Medulla oblongata (tissue), 1 donor: Measurements from ENCODE around the gene MGST3.
A peak's percentile ranks its signal among the peaks of the same experiment; 100 is the strongest.
"Not testable (repeated sequence)": the region's sequence is repeated elsewhere in the genome, so short reads cannot be mapped to it uniquely, and the experiment has no call there.

ENCODE experiments used
- DNase-seq: peaks from one replicate; pipeline ENCODE4 v3.0.0-alpha.2; 2015; ENCODE audit errors: extremely low spot score

The MGST3 gene

GRCh38 chr1:165630629-165631341, at the start of gene MGST3:
Gene MGST3 (plus strand): TSS chr1:165631234. CDS start chr1:165649848, 18,614 bp downstream.
- DNase-seq, result peak; percentile 98

- DNase-seq, result no peak
Measured at GRCh38 chr1:165581926-165582325, 49.1 kb upstream of the MGST3 start.

- no peak for DNase-seq
Measured at GRCh38 chr1:165586398-165586797, 44.6 kb upstream of the MGST3 start.

GRCh38 chr1:165591391-165591790, 39.6 kb upstream of the MGST3 start:
- DNase-seq, result not testable (repeated sequence)

GRCh38 chr1:165592945-165593823, 37.9 kb upstream of the MGST3 start:
- peak; percentile 91 for DNase-seq

GRCh38 chr1:165595246-165595938, 35.6 kb upstream of the MGST3 start:
- DNase-seq, result no peak

GRCh38 chr1:165597883-165598675, 33.0 kb upstream of the MGST3 start:
- peak; percentile 99 for DNase-seq

GRCh38 chr1:165598676-165599059, 32.4 kb upstream of the MGST3 start:
- no peak for DNase-seq

- peak; percentile 82 for DNase-seq
Measured at GRCh38 chr1:165600793-165601192, 30.2 kb upstream of the MGST3 start.

- DNase-seq, result no peak
Measured at GRCh38 chr1:165603810-165604209, 27.2 kb upstream of the MGST3 start.

GRCh38 chr1:165605246-165605645, 25.8 kb upstream of the MGST3 start:
- no peak for DNase-seq

- not testable (repeated sequence) for DNase-seq
Measured at GRCh38 chr1:165606676-165607075, 24.4 kb upstream of the MGST3 start.

- no peak for DNase-seq
Measured at GRCh38 chr1:165610866-165611265, 20.2 kb upstream of the MGST3 start.

- DNase-seq, result no peak
Measured at GRCh38 chr1:165612062-165612461, 19.0 kb upstream of the MGST3 start.

- DNase-seq, result no peak
Measured at GRCh38 chr1:165616054-165616612, 14.9 kb upstream of the MGST3 start.

GRCh38 chr1:165616987-165617546, 14.0 kb upstream of the MGST3 start:
- no peak for DNase-seq

- DNase-seq, result no peak
Measured at GRCh38 chr1:165619647-165620151, 11.3 kb upstream of the MGST3 start.

- no peak for DNase-seq
Measured at GRCh38 chr1:165623624-165624023, 7.4 kb upstream of the MGST3 start.

GRCh38 chr1:165624441-165624840, 6.6 kb upstream of the MGST3 start:
- no peak for DNase-seq

GRCh38 chr1:165628147-165628822, 2.7 kb upstream of the MGST3 start:
- DNase-seq, result no peak
